ENCODE data around the gene EIF6. TPM values are rescaled to one million over a fixed set of nuclear protein-coding genes. Genes with fewer than 3 reads are reported as not detected.

Gene EIF6
- total and polyA plus RNA-seq, 4 donors: 60.8 to 160 (median 106) TPM

GRCh38 chr20:35238170-35238569, 46.4 kb downstream of the EIF6 start:
- TF ChIP-seq RXRA (IDR thresholded peaks at IDR 0.05) (no peak), JUND (IDR thresholded peaks at IDR 0.05) (no peak), GABPA (IDR thresholded peaks at IDR 0.05 in 1 of 2, conservative IDR thresholded peaks at IDR 0.05 in 1 of 2) (no peak), NR2F2 (IDR thresholded peaks at IDR 0.05) (no peak), TAF1 (conservative IDR thresholded peaks at IDR 0.05) (no peak), REST (IDR thresholded peaks at IDR 0.05) (no peak), MAX (IDR thresholded peaks at IDR 0.05) (no peak), ATF3 (IDR thresholded peaks at IDR 0.05) (no peak), SP1 (IDR thresholded peaks at IDR 0.05) (no peak), FOXA1 (IDR thresholded peaks at IDR 0.05) (no peak), FOXA2 (IDR thresholded peaks at IDR 0.05) (no peak), HNF4G (IDR thresholded peaks at IDR 0.05) (no peak), ZBTB33 (IDR thresholded peaks at IDR 0.05) (no peak), RAD21 (IDR thresholded peaks at IDR 0.05) (no peak)
- no peak overlapping the region for H3K27ac ChIP-seq (ENCODE audit: low read depth in 1 of 2, low read length in 2 of 2)

GRCh38 chr20:35237486-35237885, 47.1 kb downstream of the EIF6 start:
- no peak overlapping the region for H3K4me3 ChIP-seq (ENCODE audit: low read depth in 1 of 3, low read length in 3 of 3)
- no peak for DNase-seq (ENCODE audit: low spot score)
- no peak for TF ChIP-seq ATF3 (IDR thresholded peaks at IDR 0.05)
- TF ChIP-seq HNF4G (IDR thresholded peaks at IDR 0.05): no peak
- no peak for TF ChIP-seq EGR1 (IDR thresholded peaks at IDR 0.05; ENCODE audit: low read depth in 2 of 2)
- no peak for TF ChIP-seq SP1 (IDR thresholded peaks at IDR 0.05)
- TF ChIP-seq MAX (IDR thresholded peaks at IDR 0.05): no peak
- no peak for TF ChIP-seq TAF1 (conservative IDR thresholded peaks at IDR 0.05)
- no peak for TF ChIP-seq JUND (IDR thresholded peaks at IDR 0.05)
- TF ChIP-seq NR2F2 (IDR thresholded peaks at IDR 0.05): no peak
- peaks cover 0 to 3% (median 0%) of the 10 kb centered on the region in 4 donors for H3K36me3 ChIP-seq (ENCODE audit: control insufficient read depth in 4 of 4, insufficient read depth in 3 of 4, low read depth in 1 of 4, low read length in 3 of 4)
- H3K27ac ChIP-seq (ENCODE audit: low read depth in 1 of 2, low read length in 2 of 2): no peak overlapping the region
- H3K9me3 ChIP-seq (ENCODE audit: control insufficient read depth in 4 of 4, low read length in 3 of 4): no peaks in the 10 kb centered on the region
- no peaks in the 10 kb centered on the region for H3K27me3 ChIP-seq (ENCODE audit: control insufficient read depth in 4 of 4, insufficient read depth in 4 of 4, low read length in 3 of 4)
- H3K4me1 ChIP-seq (ENCODE audit: control insufficient read depth in 4 of 4, insufficient read depth in 4 of 4, low read length in 3 of 4): no peaks in the 10 kb centered on the region
- H3K9ac ChIP-seq (ENCODE audit: low read depth in 1 of 2, low read length in 2 of 2): no peak overlapping the region

More at GRCh38 chr20:35238170-35238569, 46.4 kb downstream of the EIF6 start:
- H3K9me3 ChIP-seq (ENCODE audit: control insufficient read depth in 4 of 4, low read length in 3 of 4): no peaks in the 10 kb centered on the region
- no peak overlapping the region for H3K4me3 ChIP-seq (ENCODE audit: low read depth in 1 of 3, low read length in 3 of 3)
- H3K9ac ChIP-seq (ENCODE audit: low read depth in 1 of 2, low read length in 2 of 2): no peak overlapping the region
- WGBS: 85% methylated on average over 4 of the region's 4 CpGs
- H3K27me3 ChIP-seq (ENCODE audit: control insufficient read depth in 4 of 4, insufficient read depth in 4 of 4, low read length in 3 of 4): no peaks in the 10 kb centered on the region
- H3K36me3 ChIP-seq (ENCODE audit: control insufficient read depth in 4 of 4, insufficient read depth in 3 of 4, low read depth in 1 of 4, low read length in 3 of 4): peaks cover 0 to 3% (median 0%) of the 10 kb centered on the region in 4 donors
- H3K4me1 ChIP-seq (ENCODE audit: control insufficient read depth in 4 of 4, insufficient read depth in 4 of 4, low read length in 3 of 4): no peaks in the 10 kb centered on the region
- no peak for DNase-seq (ENCODE audit: low spot score)

All from liver (tissue), 9 donors.